HG03097 (cell line): Measurements from ENCODE around the gene RAB9B.
"Not testable (repeated sequence)": the region's sequence is repeated elsewhere in the genome, so short reads cannot be mapped to it uniquely, and the experiment has no call there.

Experiments
- ATAC-seq: cut with Tn5 transposase; IDR thresholded peaks from one replicate; pipeline ENCODE4 v1.9.1; 2021; ENCODE audit not compliant: unreplicated experiment, low FRiP score

The RAB9B gene

DNA sequence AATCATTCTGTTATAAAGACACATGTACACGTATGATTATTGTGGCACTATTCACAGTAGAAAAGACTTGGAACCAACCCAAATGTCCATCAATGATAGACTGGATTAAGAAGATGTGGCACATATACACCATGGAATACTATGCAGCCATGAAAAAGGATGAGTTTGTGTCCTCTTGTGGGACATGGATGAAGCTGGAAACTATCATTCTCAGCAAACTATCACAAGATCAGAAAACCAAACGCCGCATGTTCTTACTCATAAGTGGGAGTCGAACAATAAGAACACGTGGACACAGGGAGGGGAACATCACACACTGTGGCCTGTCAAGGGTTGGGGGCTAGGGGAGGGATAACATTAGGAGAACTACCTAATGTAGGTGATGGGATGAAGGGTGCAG is 15.0 kb downstream of the RAB9B start:
- ATAC-seq, result not testable (repeated sequence)

- ATAC-seq, result no peak
These were observed 20.2 kb downstream of the RAB9B start for GRCh38 chrX:103811858-103812257.

- ATAC-seq, result no peak
These were observed 25.1 kb downstream of the RAB9B start for GRCh38 chrX:103806862-103807474.

- ATAC-seq, result no peak
These were observed 26.2 kb downstream of the RAB9B start for GRCh38 chrX:103805860-103806259.

DNA sequence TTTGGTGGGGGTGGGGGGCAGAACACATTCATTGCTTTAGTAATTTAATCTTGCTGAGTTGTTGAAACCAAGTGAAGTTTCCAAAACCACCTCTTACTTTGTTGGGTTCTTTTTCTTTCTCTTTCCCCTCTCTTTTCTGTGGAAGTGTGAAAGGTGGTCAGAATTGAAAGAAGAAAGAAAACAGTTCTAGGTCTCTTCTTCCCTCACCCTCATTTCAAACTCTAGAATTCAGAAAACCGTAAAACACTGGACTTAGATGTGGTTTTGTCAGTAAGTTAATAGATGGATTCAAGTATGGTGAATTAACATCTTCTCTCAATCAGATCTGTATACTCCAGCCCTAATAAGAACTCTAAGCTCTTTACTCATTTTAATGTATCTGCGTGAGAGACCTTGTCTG is 31.7 kb downstream of the RAB9B start:
- ATAC-seq, result no peak

- no peak for ATAC-seq
These were observed 34.4 kb downstream of the RAB9B start for GRCh38 chrX:103797691-103798090.

- ATAC-seq, result no peak
These were observed 37.9 kb downstream of the RAB9B start for GRCh38 chrX:103794119-103794518.

DNA sequence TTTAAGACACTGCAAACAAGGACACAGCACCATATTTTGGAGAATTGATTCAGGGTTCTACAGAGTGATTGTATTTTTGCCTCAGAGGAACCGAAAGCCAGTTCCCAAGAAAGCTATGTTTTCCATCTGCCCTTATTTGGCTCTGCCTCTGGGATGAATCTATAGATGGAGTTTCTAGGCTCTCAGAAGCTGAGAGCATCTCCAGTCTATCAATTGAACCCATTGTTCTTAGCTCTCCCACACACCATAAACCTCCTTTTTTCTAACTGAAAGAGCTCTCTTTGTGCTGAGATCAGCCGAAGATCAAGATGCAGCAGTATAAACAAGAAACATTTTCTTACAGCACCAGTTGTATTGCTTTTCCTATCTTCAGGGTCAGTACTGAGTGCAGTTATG is 38.5 kb downstream of the RAB9B start:
- ATAC-seq, result no peak

DNA sequence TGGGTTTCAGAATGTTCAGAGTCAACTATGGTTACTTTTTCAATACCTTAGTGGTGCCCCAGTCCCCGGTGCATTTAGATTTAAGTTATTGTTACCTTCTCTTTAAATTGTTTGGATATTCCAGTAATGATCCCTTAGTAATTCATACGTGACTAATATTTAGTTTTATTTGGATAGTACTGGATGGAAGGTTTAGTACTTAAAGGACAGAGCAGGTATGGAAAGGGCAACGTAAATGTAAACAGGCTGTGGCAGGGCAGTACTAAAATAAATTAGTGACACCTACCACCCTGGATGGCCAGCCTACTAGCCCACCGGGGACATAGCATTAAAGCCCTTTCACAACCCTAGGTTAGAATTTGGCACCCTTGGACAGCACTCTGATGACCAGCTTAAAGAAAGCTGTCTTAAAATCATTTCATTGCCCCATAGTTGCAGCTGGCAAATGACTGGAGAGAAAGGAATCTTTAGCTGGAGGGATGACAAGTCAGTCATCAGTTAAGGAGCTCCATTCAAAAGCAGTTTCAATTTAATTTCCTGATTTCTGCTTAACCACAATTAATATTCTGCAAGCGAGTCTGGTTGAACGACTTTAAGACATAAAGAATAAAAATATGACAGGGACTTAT is 39.0 kb downstream of the RAB9B start:
- no peak for ATAC-seq

DNA sequence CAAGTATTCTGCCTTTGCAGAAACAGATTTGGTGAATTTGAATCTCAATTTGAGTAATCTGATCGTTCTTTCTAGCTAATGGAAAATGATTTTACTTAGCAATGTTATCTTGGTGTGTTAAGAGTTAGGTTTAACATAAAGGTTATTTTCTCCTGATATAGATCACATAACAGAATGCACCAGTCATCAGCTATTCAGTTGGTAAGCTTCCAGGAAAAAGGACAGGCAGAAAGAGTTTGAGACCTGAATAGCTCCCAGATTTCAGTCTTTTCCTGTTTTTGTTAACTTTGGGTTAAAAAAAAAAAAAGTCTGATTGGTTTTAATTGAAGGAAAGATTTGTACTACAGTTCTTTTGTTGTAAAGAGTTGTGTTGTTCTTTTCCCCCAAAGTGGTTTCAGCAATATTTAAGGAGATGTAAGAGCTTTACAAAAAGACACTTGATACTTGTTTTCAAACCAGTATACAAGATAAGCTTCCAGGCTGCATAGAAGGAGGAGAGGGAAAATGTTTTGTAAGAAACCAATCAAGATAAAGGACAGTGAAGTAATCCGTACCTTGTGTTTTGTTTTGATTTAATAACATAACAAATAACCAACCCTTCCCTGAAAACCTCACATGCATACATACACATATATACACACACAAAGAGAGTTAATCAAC is 40.1 kb downstream of the RAB9B start:
- no peak for ATAC-seq

DNA sequence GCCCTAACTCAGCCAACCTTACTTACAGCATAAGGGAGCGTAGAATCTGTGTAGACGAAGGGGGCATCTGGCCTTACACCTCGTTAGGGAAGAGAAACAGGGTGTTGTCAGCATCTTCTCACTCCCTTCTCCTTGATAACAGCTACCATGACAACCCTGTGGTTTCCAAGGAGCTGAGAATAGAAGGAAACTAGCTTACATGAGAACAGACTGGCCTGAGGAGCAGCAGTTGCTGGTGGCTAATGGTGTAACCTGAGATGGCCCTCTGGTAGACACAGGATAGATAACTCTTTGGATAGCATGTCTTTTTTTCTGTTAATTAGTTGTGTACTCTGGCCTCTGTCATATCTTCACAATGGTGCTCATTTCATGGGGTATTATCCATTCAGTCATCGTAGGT is 40.8 kb downstream of the RAB9B start:
- no peak for ATAC-seq

DNA sequence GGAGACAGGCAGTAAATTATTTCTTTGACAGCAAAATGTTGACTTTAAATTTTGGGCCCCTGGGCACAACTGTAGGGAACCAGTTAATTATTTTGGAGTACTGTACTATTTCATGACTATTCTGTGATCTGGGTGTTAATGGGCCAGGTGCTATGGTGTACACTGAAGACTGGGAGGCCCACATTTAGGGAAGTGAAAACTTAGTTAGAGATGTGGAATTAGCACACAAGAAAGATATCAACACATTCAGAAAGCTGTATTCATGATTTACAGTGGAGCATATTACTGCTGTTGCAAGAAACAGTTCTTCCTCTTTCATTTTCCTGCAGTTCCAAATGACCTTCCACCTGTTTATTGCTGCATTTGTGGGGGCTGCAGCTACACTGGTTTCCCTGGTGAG is 43.1 kb downstream of the RAB9B start:
- ATAC-seq, result no peak

- ATAC-seq, result no peak
These were observed 48.1 kb downstream of the RAB9B start for GRCh38 chrX:103783971-103784370.

- no peak for ATAC-seq
These were observed 48.9 kb downstream of the RAB9B start for GRCh38 chrX:103783196-103783595.

DNA sequence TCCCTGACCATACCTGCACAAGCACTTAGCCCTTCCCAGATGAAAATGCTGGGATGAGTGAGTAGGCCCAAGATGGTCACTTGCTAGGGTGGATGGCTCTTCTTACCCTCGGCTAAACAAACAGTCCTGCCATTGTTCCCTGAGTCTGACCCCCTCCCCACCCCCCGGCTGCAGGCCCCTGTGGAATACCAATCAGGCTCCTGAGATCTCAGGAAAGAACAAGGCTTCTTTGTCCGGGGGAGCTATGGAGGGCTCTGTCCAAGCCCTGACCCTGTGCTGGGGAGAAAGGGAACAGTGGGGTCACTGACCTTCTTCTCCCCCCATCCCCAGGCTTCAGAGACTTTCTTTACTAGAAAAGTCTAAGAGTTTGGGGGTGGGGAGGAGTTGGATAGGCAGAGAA is 49.4 kb downstream of the RAB9B start:
- ATAC-seq, result no peak

GRCh38 chrX:103781706-103782105 is 50.4 kb downstream of the RAB9B start:
- ATAC-seq, result no peak

DNA sequence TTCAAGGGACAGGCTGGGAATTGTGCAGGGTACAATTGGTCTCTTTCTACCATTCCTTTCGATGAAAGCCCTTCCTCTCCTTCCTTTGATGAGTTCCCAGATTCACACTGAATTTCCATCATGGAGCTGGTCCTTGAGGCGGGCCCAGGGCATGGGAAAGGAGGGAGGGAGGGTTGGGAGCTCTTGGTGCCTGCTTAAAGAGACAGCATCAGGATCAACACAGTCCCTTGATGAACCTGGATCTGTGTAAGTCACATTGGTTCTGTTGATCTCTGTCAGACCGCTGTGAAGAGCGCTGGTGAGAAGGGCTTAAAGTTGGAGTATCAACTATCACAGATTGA is 51.0 kb downstream of the RAB9B start:
- no peak for ATAC-seq

- ATAC-seq, result no peak
These were observed 51.6 kb downstream of the RAB9B start for GRCh38 chrX:103780336-103781061.

GRCh38 chrX:103779141-103779789 is 52.8 kb downstream of the RAB9B start:
- no peak for ATAC-seq

DNA sequence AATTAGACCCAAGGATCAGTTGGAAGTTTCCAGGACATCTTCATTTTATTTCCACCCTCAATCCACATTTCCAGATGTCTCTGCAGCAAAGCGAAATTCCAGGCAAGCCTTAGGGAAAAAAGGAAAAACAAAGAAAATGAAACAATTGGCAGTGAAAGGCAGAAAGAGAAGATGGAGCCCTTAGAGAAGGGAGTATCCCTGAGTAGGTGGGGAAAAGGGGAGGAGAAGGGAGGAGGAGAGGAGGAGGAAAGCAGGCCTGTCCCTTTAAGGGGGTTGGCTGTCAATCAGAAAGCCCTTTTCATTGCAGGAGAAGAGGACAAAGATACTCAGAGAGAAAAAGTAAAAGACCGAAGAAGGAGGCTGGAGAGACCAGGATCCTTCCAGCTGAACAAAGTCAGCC is 55.5 kb downstream of the RAB9B start, which contains the start of gene PLP1:
PLP1 (plus strand) TSS at position 295 of the 400 bp plus-strand sequence. CDS start 156 bp downstream, outside the sequence.
- ATAC-seq, result no peak

DNA sequence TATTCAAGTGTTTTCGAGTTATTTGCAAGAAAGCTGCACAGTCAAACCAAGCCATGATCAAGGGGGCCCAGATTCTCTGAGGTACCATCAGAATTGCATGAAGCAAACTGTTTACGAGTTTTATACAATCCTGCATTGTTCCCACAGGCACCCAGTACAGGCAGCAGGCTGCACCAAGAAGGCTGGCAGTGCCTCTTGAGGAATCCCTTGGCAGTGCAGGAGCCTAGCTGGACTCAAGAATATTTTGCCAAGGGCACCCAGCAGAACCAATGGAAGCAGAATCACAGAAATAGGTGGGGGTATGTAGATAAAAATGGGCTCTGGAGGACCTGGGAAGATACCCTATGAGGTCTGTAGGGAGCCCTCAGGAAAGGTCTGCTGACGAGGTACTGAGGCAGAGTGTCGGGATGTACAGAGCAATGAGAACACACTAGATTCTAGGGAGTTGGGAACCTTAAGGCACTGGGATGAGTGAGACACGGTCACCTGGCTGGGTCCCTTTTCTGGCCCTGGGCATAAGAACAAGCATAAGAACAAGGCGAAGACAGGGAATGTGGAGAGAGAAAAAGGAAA is 57.9 kb downstream of the RAB9B start:
- ATAC-seq, result no peak
